PFSK-1 (cell line): ENCODE measurements around the gene DPP6.

Experiments used
- POLR2AphosphoS5 ChIP-seq: IDR thresholded peaks from 2 replicates; pipeline ENCODE4 v1.6.1; 2012; ENCODE audit warnings: low read depth, mild to moderate bottlenecking, control low read depth, low read length, moderate library complexity
- REST ChIP-seq, 2 experiments: IDR thresholded peaks; 2 replicates each; pipeline versions ENCODE4 v1.6.1 to v1.8.0; 2011 to 2012; ENCODE audit warnings: low read depth in 2 of 2, low read length in 2 of 2, control low read depth in 1 of 2, inconsistent platforms in 1 of 2, mild to moderate bottlenecking in 1 of 2, moderate library complexity in 1 of 2; ENCODE audit not compliant: insufficient read depth in 1 of 2
- SIN3A ChIP-seq: IDR thresholded peaks from 2 replicates; pipeline ENCODE4 v1.6.1; 2012; ENCODE audit warnings: mild to moderate bottlenecking, low read length, moderate library complexity, borderline replicate concordance; ENCODE audit not compliant: insufficient read depth
- TAF1 ChIP-seq: IDR thresholded peaks from 2 replicates; pipeline ENCODE4 v1.6.1; 2012; ENCODE audit warnings: low read length, control low read depth, borderline replicate concordance; ENCODE audit not compliant: insufficient read depth

GRCh38 chr7:154591544-154591943 lies 539.3 kb downstream of the DPP6 start:
- TF ChIP-seq SIN3A (no peak), POLR2AphosphoS5 (no peak), TAF1 (no peak), REST (IDR thresholded peaks at IDR 0.05; ENCODE audit: insufficient read depth in 1 of 2, low read depth in 2 of 2, low read length in 2 of 2) (no peak)
